ENCODE results near the gene KRT75.

KRT75 gene

DNA sequence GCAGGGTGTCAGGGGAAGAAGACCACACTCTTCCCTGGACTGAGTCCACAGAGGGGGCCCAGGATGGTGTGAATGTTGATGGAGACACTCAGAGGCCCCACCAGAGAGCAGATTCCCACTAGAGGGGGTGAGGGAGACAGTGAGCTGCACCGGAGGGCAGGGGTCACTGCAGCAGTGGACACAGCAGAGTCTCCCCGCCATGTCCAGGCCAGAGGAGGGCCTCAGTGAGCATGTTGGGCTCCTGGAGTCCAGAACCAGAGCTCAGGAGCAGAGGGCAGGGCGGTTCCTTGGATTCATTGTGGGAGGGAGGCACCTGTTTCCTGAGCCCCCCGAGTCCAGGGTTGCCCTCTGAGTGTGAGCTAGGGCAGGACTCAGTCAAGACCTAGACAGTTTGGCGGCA is 26.3 kb downstream of the KRT75 start:
- H3K4me1 ChIP-seq (ENCODE audit: insufficient read depth, poor library complexity, severe bottlenecking): no peaks in the 10 kb centered on the region
- no peak overlapping the region for H3K27ac ChIP-seq (ENCODE audit: poor library complexity, severe bottlenecking)
- no peaks in the 10 kb centered on the region for H3K36me3 ChIP-seq (ENCODE audit: low read depth)
- no peak for DNase-seq (ENCODE audit: low spot score)
- no peak overlapping the region for H3K4me3 ChIP-seq (ENCODE audit: severe bottlenecking)
- no peaks in the 10 kb centered on the region for H3K9me3 ChIP-seq (ENCODE audit: severe bottlenecking)
- TF ChIP-seq, protein P1, sequence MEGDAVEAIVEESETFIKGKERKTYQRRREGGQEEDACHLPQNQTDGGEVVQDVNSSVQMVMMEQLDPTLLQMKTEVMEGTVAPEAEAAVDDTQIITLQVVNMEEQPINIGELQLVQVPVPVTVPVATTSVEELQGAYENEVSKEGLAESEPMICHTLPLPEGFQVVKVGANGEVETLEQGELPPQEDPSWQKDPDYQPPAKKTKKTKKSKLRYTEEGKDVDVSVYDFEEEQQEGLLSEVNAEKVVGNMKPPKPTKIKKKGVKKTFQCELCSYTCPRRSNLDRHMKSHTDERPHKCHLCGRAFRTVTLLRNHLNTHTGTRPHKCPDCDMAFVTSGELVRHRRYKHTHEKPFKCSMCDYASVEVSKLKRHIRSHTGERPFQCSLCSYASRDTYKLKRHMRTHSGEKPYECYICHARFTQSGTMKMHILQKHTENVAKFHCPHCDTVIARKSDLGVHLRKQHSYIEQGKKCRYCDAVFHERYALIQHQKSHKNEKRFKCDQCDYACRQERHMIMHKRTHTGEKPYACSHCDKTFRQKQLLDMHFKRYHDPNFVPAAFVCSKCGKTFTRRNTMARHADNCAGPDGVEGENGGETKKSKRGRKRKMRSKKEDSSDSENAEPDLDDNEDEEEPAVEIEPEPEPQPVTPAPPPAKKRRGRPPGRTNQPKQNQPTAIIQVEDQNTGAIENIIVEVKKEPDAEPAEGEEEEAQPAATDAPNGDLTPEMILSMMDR (IDR thresholded peaks at IDR 0.05; ENCODE audit: poor library complexity, severe bottlenecking): no peak
- ATAC-seq (ENCODE audit: low read depth): no peak
- no peaks in the 10 kb centered on the region for H3K27me3 ChIP-seq (ENCODE audit: insufficient read depth, poor library complexity, severe bottlenecking)

DNA sequence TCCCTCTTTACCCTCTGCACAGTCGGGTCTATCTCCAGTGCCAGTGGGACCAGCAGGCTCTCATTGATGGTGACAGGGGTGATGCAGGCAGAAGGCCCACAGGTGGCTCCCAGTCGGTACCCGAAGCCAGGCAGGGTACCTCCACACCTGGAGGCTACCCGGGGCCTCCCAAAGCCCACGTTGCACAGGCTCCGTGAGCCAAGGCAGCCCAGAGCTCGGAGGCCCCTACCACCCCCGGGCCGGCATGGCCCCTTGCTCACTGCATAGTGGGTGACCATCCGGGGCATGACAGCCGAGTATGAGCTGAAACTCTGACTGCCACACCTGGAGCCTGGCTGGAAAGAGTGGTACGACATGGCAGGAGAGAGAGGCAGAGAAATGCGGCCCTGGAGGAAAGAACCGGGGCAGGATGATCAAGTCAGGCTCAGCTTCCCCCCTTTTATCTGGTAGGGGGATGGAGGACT is 28.2 kb downstream of the KRT75 start, which contains the start of gene KRT82:
Gene KRT82 (minus strand): TSS at position 414 of the 464 bp plus-strand sequence. CDS start 58 bp downstream, at position 356.
- TF ChIP-seq, protein P1 (IDR thresholded peaks at IDR 0.05; ENCODE audit: poor library complexity, severe bottlenecking): no peak
- DNase-seq (ENCODE audit: low spot score) (no peak), ATAC-seq (ENCODE audit: low read depth) (no peak)
- H3K4me1 ChIP-seq (ENCODE audit: insufficient read depth, poor library complexity, severe bottlenecking): no peaks in the 10 kb centered on the region
- no peaks in the 10 kb centered on the region for H3K27me3 ChIP-seq (ENCODE audit: insufficient read depth, poor library complexity, severe bottlenecking)
- no peaks in the 10 kb centered on the region for H3K9me3 ChIP-seq (ENCODE audit: severe bottlenecking)
- no peaks in the 10 kb centered on the region for H3K36me3 ChIP-seq (ENCODE audit: low read depth)
- no peak within 1 kb of the TSS for H3K4me3 ChIP-seq (ENCODE audit: severe bottlenecking)
- H3K27ac ChIP-seq (ENCODE audit: poor library complexity, severe bottlenecking): no peak within 1 kb of the TSS

DNA sequence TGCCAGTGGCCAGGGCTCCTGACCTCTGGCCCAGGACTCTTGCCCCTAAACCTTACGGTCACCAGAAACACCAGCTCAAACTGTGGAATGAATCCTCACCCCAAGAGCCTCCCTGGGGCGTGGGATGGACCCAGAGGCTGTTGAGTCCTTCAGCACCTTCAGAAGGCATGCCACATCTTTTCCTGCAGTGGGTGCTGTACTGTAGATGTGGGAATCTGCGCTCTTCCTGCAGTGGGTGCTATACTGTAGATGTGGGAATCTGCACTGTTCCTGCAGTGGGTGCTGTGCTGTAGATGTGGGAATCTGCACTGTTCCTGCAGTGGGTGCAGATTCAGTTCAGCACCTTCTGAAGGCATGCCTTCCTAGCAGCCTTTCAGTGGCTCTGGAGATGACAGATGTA is 29.2 kb downstream of the KRT75 start:
- DNase-seq (ENCODE audit: low spot score) (no peak), ATAC-seq (ENCODE audit: low read depth) (no peak)
- Histone ChIP-seq H3K9me3 (ENCODE audit: severe bottlenecking) (no peaks in the 10 kb centered on the region), H3K27ac (ENCODE audit: poor library complexity, severe bottlenecking) (no peak overlapping the region), H3K4me1 (ENCODE audit: insufficient read depth, poor library complexity, severe bottlenecking) (no peaks in the 10 kb centered on the region), H3K4me3 (ENCODE audit: severe bottlenecking) (no peak overlapping the region), H3K27me3 (ENCODE audit: insufficient read depth, poor library complexity, severe bottlenecking) (no peaks in the 10 kb centered on the region), H3K36me3 (ENCODE audit: low read depth) (no peaks in the 10 kb centered on the region)
- TF ChIP-seq, protein P1 (IDR thresholded peaks at IDR 0.05; ENCODE audit: poor library complexity, severe bottlenecking): no peak

DNA sequence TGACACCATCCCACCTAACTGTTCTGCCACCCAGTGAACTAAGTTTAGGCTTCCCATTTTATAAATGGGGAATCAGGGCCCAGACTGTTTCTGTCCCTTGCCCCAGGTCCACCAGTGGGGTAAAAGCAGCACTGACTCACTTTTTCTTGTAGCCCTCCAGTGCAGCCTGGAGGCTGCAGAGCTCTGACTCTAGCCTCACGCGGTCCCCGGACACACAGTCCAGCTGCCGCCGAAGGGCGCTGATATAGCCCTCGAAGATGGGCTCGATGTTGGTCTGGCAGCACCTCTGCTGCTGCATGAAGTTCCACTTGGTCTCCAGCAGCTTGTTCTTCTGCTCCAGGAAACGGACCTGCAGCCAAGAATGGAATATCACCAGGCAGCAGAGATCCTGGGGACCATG is 30.6 kb downstream of the KRT75 start:
- Histone ChIP-seq H3K27ac (ENCODE audit: poor library complexity, severe bottlenecking) (no peak overlapping the region), H3K36me3 (ENCODE audit: low read depth) (no peaks in the 10 kb centered on the region), H3K27me3 (ENCODE audit: insufficient read depth, poor library complexity, severe bottlenecking) (no peaks in the 10 kb centered on the region), H3K4me1 (ENCODE audit: insufficient read depth, poor library complexity, severe bottlenecking) (no peaks in the 10 kb centered on the region), H3K9me3 (ENCODE audit: severe bottlenecking) (no peaks in the 10 kb centered on the region), H3K4me3 (ENCODE audit: severe bottlenecking) (no peak overlapping the region)
- DNase-seq (ENCODE audit: low spot score) (no peak), ATAC-seq (ENCODE audit: low read depth) (no peak)
- TF ChIP-seq, protein P1 (IDR thresholded peaks at IDR 0.05; ENCODE audit: poor library complexity, severe bottlenecking): no peak

DNA sequence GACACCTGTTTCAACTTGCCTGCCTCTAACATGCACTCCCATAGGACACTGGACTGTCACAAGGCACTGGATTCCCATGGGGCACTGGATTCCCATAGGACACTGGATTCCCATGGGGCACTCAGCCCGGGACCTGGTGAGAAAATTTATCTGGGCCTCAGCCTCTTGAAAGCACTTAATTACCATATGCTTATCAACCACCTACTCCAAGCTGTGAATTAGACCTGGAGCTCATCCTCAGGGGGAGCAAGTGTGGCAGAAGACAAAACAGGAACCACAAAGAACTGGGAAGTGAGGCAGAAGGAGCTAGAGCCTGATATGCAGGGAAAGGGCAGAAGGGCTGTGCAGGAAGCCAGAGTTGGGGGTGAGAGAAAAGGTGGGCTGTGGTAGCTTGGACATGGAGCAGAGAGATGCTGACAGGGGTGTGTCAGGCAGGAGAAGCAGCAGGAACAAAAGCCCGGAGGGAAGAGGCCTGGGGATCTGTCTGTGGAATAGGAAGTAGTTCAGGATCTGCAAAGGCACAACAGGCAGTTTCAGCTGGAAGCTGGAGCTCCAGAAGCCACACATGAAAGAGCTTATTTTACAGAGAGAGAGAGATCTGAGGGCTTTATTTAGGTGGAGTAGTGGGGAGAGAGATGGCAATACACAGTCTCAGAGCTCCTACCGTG is 31.2 kb downstream of the KRT75 start:
- H3K9me3 ChIP-seq (ENCODE audit: severe bottlenecking): no peaks in the 10 kb centered on the region
- no peaks in the 10 kb centered on the region for H3K4me1 ChIP-seq (ENCODE audit: insufficient read depth, poor library complexity, severe bottlenecking)
- no peak overlapping the region for H3K4me3 ChIP-seq (ENCODE audit: severe bottlenecking)
- H3K36me3 ChIP-seq (ENCODE audit: low read depth): no peaks in the 10 kb centered on the region
- ATAC-seq (ENCODE audit: low read depth): no peak
- no peak overlapping the region for H3K27ac ChIP-seq (ENCODE audit: poor library complexity, severe bottlenecking)
- no peaks in the 10 kb centered on the region for H3K27me3 ChIP-seq (ENCODE audit: insufficient read depth, poor library complexity, severe bottlenecking)
- TF ChIP-seq, protein P1 (IDR thresholded peaks at IDR 0.05; ENCODE audit: poor library complexity, severe bottlenecking): no peak
- no peak for DNase-seq (ENCODE audit: low spot score)
